DND-41 (cell line): ENCODE measurements around the gene CCL17.

Experiments used
- CTCF ChIP-seq: IDR thresholded peaks from 2 replicates; pipeline ENCODE4 v1.5.1; 2012; ENCODE audit warnings: borderline replicate concordance, low read length, moderate library complexity, mild to moderate bottlenecking; ENCODE audit not compliant: poor library complexity, severe bottlenecking; ENCODE audit errors: extremely low read depth
- EZH2 ChIP-seq: IDR thresholded peaks from 3 replicates; pipeline ENCODE4 v1.6.1; 2012; ENCODE audit warnings: borderline replicate concordance, low read depth, mild to moderate bottlenecking, moderate library complexity, low read length, inconsistent platforms; ENCODE audit not compliant: severe bottlenecking

- TF ChIP-seq EZH2, result no peak
- no peak for TF ChIP-seq CTCF
Measured at GRCh38 chr16:57386381-57386951, 18.1 kb upstream of the CCL17 start.
